RCC 7860 (cell line): ENCODE results near the gene PADI1.

ENCODE experiments used
- DNase-seq: peaks from one replicate; pipeline ENCODE4 v3.0.0-alpha.2; 2015; ENCODE audit warnings: low spot score
- FAIRE-seq: peaks from 2 replicates; lab custom pipeline; 2012; peaks lifted over from hg19 to GRCh38; lab: Jason Lieb, UNC

Gene PADI1

GRCh38 chr1:17196496-17197185 is 8.3 kb upstream of the PADI1 start:
- no peak for FAIRE-seq

GRCh38 chr1:17197696-17198095 is 7.2 kb upstream of the PADI1 start:
- DNase-seq: no peak
- FAIRE-seq: no peak

More at GRCh38 chr1:17196496-17197185, 8.3 kb upstream of the PADI1 start:
- DNase-seq: no peak

- peak; percentile 61 for FAIRE-seq
- peak; percentile 68 for DNase-seq
These were observed 6.3 kb upstream of the PADI1 start for GRCh38 chr1:17198476-17199258.

- FAIRE-seq: peak; percentile 45
These were observed 5.5 kb upstream of the PADI1 start for GRCh38 chr1:17199267-17200044.

GRCh38 chr1:17200246-17200645 is 4.7 kb upstream of the PADI1 start:
- DNase-seq: no peak
- FAIRE-seq: no peak

More at GRCh38 chr1:17199267-17200044, 5.5 kb upstream of the PADI1 start:
- DNase-seq: peak; percentile 35

GRCh38 chr1:17200756-17201155 is 4.2 kb upstream of the PADI1 start:
- peak; percentile 80 for FAIRE-seq
- DNase-seq: peak; percentile 62

- FAIRE-seq (no peak), DNase-seq (no peak)
These were observed 3.5 kb upstream of the PADI1 start for GRCh38 chr1:17201201-17202021.

GRCh38 chr1:17205652-17206051 is 724 bp downstream of the PADI1 start:
- FAIRE-seq (no peak), DNase-seq (no peak)

GRCh38 chr1:17206196-17206595 is 1.3 kb downstream of the PADI1 start:
- no peak for FAIRE-seq

GRCh38 chr1:17207046-17207445 is 2.1 kb downstream of the PADI1 start:
- FAIRE-seq: no peak
- DNase-seq: no peak

More at GRCh38 chr1:17206196-17206595, 1.3 kb downstream of the PADI1 start:
- DNase-seq: no peak

GRCh38 chr1:17207540-17207939 is 2.6 kb downstream of the PADI1 start:
- DNase-seq (no peak), FAIRE-seq (no peak)

- FAIRE-seq (no peak), DNase-seq (peak; percentile 59)
These were observed 3.1 kb downstream of the PADI1 start for GRCh38 chr1:17207966-17208418.

GRCh38 chr1:17208546-17208945 is 3.6 kb downstream of the PADI1 start:
- FAIRE-seq: no peak
- DNase-seq: no peak

GRCh38 chr1:17209430-17209829 is 4.5 kb downstream of the PADI1 start:
- no peak for FAIRE-seq
- no peak for DNase-seq

GRCh38 chr1:17210176-17210575 is 5.2 kb downstream of the PADI1 start:
- FAIRE-seq (no peak), DNase-seq (no peak)

- DNase-seq: no peak
- FAIRE-seq: no peak
These were observed 6.4 kb downstream of the PADI1 start for GRCh38 chr1:17211377-17211776.

GRCh38 chr1:17212009-17212408 is 7.1 kb downstream of the PADI1 start:
- no peak for FAIRE-seq
- DNase-seq: no peak

- FAIRE-seq: no peak
- DNase-seq: no peak
These were observed 7.7 kb downstream of the PADI1 start for GRCh38 chr1:17212487-17213121.

GRCh38 chr1:17213148-17213781 is 8.3 kb downstream of the PADI1 start:
- FAIRE-seq (no peak), DNase-seq (no peak)

GRCh38 chr1:17213782-17214148 is 8.8 kb downstream of the PADI1 start:
- FAIRE-seq: no peak
- DNase-seq: no peak
